IPS-NIHi11 (cell line): ENCODE results near the gene ACSF3.
"Not testable (repeated sequence)": the region's sequence is repeated elsewhere in the genome, so short reads cannot be mapped to it uniquely, and the experiment has no call there.

Experiments
- DNase-seq: peaks from one replicate; pipeline ENCODE4 v3.0.0; 2012; ENCODE audit warnings: mixed read lengths, low spot score

Gene ACSF3

GRCh38 chr16:89175280-89176146 is 81.9 kb downstream of the ACSF3 start:
- no peak for DNase-seq

DNA sequence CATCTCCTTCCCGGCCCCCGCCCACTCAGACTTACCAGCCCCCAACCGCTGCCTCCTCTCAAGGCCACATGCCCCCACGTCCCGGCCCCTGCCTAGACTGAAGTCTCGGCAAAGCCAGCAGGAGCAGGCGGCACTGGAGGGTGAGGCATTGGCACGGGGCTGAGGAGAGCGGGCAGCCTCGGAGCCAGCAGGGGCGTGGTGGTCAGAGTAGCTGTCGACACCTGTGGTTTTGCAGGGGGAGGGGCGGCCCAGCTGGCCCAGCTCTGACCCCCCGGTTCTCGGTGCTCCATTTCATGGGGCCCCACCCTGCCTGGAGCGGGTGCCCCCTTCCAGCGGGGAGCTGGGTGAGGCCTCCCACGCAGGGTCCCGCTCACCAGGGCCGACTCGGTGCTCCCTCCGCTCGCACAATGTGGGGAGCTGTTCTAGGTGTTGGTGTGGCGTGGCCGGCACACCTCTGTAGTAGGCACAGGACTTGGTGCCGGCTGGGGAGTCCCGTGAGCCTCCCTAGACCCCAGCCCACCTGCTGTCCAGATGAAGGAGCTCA is 82.6 kb downstream of the ACSF3 start:
- DNase-seq: no peak

DNA sequence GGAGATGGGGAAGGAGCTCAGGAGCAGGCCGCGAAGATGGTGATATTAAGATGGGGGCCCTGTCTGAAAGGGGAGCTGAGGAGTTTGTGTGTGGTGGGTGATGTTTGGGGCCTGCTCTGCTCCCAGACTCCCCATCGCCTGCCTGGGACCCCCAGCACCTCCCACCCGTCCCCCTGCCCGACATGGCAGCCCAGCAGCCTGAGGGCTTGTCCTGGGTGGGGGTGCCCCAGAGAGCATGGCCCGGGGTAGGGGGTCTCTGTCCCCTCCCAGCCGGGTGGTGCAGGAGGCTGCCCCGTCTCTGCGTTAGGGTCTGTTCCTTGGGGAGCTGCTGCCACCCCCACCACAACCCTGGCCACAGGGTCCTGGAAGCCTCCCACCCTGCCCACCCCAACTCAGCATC is 83.1 kb downstream of the ACSF3 start:
- DNase-seq: no peak

GRCh38 chr16:89177501-89177900 is 83.8 kb downstream of the ACSF3 start:
- no peak for DNase-seq

DNA sequence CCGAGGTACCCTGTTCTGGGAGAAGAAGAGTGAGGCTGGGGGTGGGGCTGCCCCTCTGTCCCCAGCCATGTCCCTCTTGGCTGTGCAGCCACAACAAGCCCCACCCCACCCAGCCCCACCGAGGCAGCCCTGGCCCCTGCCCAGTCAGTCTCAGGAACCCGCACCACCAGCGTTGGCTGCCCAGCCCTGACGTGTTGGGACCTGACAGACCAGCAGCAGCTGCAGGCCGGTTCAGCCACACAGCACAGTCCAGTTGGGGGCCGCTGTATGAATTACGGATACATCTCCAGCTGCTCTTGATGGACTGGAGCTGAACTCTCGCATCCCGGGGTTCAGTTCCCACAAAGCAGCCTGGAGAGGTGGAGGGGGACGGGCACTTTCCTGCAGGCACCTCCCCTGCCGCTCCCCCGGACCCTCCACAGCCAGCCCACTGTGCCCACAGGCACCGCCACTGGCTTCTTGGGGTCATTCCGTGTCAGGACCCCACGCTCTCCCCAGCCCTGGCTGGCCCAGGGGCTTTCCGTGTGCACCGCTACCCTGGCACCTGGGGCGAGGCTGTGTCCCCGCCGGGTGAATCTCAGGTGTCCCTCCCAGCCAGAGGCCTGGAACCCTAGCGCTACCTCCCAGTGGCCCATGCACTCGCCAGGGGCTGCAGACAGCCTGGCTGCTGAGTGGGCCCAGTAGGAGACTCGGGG is 84.9 kb downstream of the ACSF3 start:
- DNase-seq: no peak

GRCh38 chr16:89179148-89179484 is 85.5 kb downstream of the ACSF3 start:
- DNase-seq: no peak

DNA sequence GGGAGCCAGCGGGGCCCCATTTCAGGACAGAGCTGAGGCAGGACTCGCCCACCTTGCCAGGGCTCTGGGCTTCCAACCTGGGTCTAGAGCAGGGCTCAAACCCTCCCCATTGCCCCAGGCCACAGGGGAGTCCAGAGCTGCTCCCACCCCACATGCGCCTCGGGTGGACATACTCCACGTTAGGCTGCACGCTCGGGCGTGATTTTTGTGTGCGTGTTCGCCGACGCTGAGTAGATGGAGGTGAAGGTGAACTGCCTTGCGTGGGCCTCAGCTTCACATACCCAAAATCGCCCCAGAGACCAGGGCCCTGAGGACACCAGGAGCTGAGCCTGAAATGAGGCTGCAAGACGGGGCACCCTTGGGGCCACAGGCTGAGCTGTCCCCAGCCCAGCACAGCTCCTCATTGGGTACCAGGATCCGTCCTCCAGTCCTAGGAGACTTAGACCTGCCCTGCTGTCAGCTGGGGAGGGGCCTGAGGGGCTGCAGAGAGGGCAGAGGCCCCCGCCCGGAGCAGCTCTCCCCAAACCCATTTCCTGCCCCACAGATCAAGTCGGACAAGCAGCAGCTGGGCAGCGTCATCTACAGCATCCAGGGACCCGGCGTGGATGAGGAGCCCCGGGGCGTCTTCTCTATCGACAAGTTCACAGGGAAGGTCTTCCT is 86.1 kb downstream of the ACSF3 start:
- DNase-seq: no peak

DNA sequence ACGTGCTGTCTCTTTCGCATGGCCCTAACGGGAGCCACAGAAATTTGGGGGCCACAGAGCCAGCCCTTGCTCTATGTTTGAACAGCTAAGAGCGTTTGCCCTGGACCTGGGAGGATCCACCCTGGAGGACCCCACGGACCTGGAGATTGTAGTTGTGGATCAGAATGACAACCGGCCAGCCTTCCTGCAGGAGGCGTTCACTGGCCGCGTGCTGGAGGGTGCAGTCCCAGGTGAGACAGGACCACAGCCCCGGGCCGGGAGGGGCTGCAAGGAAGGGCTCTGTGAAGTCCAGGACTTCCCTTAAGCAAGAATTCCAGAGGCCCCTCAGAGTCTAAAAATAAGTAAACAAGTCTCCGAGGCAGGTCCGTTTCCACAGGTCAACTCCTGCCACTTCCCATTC is 89.8 kb downstream of the ACSF3 start:
- no peak for DNase-seq

- no peak for DNase-seq
Observed at GRCh38 chr16:89183975-89184676, 90.5 kb downstream of the ACSF3 start.

DNA sequence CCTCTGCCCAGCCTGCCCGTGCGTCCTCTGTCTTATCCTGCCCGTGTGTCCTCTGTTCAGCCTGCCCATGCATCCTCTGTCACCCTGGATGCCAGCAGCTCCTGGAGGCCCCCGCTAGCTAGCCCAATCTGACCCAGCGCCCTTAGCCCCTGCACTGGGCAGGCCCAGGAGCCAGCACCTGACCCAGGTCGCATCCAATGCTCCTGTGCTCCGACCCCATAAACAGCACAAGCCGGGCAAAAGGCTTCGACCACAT is 91.0 kb downstream of the ACSF3 start:
- DNase-seq: no peak

GRCh38 chr16:89184933-89185794 is 91.5 kb downstream of the ACSF3 start:
- no peak for DNase-seq

DNA sequence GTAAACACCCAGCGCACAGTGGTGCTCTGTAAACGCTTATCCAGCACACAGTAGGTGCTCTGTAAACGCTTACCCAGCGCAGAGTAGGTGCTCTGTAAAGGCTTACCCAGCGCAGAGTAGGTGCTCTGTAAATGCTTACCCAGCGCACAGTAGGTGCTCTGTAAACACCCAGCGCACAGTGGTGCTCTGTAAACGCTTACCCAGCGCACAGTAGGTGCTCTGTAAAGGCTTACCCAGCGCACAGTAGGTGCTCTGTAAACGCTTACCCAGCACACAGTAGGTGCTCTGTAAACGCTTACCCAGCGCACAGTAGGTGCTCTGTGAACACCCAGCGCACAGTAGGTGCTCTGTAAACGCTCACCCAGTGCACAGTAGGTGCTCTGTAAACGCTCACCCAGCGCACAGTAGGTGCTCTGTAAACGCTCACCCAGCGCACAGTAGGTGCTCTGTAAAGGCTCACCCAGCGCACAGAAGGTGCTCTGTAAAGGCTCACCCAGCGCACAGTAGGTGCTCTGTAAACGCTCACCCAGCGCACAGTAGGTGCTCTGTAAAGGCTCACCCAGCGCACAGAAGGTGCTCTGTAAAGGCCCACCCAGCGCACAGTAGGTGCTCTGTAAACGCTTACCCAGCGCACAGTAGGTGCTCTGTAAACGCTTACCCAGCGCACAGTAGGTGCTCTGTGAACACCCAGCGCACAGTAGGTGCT is 92.4 kb downstream of the ACSF3 start:
- DNase-seq: not testable (repeated sequence)

GRCh38 chr16:89186593-89187031 is 93.0 kb downstream of the ACSF3 start:
- not testable (repeated sequence) for DNase-seq

DNA sequence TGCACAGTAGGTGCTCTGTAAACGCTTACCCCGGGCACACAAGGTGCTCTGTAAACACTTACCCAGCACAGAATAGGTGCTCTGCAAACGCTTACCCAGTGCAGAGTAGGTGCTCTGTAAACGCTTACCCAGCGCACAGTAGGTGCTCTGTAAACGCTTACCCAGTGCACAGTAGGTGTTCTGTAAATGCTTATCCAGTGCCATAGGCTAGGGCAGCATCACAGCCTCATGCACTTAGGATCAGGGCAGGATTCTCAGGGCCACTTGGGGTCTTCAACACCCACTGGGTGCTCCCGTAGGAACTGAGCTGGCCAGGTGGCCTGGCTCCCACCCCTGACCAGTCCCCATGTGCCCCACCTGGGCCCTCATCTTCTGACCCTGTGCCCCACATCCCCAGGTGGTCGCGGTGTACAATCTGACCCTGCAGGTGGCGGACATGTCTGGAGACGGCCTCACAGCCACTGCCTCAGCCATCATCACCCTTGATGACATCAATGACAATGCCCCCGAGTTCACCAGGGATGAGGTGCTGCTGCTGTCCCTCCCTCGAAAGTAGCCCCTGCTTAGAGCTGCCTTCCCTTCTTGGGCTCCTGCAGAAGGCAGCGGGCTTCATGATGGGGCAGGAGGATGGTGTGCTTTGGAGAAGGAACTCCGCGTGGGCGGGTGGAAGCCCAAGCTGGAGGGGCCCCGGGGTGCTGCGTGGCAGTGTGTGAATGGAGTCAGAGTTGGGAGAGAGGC is 93.5 kb downstream of the ACSF3 start:
- no peak for DNase-seq

- DNase-seq: no peak
Observed at GRCh38 chr16:89187770-89188392, 94.2 kb downstream of the ACSF3 start.

- not testable (repeated sequence) for DNase-seq
Observed at GRCh38 chr16:89188471-89189357, 95.1 kb downstream of the ACSF3 start.

DNA sequence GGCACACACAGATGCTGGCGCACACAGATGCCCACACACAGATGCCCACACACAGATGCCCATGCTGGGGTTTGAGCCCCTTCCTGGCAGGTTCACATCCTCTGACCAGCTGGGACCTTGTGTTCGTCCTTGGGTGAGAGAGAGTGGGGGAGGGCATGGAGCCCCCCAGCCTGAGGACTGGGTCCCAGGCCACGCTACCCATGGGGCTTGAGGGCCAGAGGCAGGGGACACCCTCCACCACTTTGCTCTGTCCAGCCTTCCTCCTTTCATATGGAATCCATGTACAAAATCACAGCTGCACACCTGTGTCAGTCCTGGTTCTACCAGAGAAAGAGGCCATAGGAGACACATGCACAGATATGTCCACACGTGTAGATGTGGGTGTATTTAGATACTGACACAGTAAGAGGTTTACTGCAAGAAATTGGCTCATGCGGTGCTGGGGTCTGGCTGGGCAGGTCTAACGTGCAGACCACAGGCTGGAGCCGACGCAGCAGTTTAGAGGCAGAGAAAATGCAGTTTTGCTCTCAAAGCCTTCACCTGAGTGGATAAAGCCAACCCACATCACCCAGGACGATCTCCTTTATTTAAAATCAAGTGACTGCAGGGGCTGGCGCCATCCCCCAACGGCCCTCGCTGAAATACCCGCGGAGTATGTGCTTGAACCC is 95.8 kb downstream of the ACSF3 start:
- no peak for DNase-seq
